HEK293T (cell line): ENCODE data around the gene RFNG.

ENCODE experiments used
- BHLHE40 ChIP-seq: fragments of 450-650 bp; IDR thresholded peaks from 2 replicates; pipeline ENCODE4 v1.6.1; 2016; ENCODE audit warnings: mild to moderate bottlenecking, moderate library complexity, borderline replicate concordance
- ELF4 ChIP-seq: fragments of 450-650 bp; IDR thresholded peaks from 2 replicates; pipeline ENCODE4 v1.6.1; 2017; ENCODE audit warnings: antibody characterized with exemption
- FOXA1 ChIP-seq: fragments of 450-650 bp; IDR thresholded peaks from 2 replicates; pipeline ENCODE4 v1.6.1; 2016; ENCODE audit warnings: mild to moderate bottlenecking
- FOXK2 ChIP-seq: fragments of 450-650 bp; IDR thresholded peaks from 2 replicates; pipeline ENCODE4 v1.6.1; 2016; ENCODE audit warnings: mild to moderate bottlenecking
- FOXM1 ChIP-seq: fragments of 450-650 bp; IDR thresholded peaks from 2 replicates; pipeline ENCODE4 v1.6.1; 2017; ENCODE audit warnings: mild to moderate bottlenecking, borderline replicate concordance
- L3MBTL2 ChIP-seq: fragments of 450-650 bp; conservative IDR thresholded peaks from 2 replicates; pipeline ENCODE4 v1.6.1; 2016; ENCODE audit warnings: mild to moderate bottlenecking
- NFRKB ChIP-seq: fragments of 450-650 bp; IDR thresholded peaks from 2 replicates; pipeline ENCODE4 v1.6.1; 2016; ENCODE audit warnings: mild to moderate bottlenecking, moderate library complexity
- SP1 ChIP-seq: fragments of 450-650 bp; IDR thresholded peaks from 2 replicates; pipeline ENCODE4 v1.6.1; 2017
- SUZ12 ChIP-seq: fragments of 450-650 bp; IDR thresholded peaks from 2 replicates; pipeline ENCODE4 v1.6.1; 2016; ENCODE audit warnings: mild to moderate bottlenecking

GRCh38 chr17:82037092-82037888 is 14.3 kb downstream of the RFNG start, which contains the start of gene DCXR:
- TF ChIP-seq ELF4 (no peak), BHLHE40 (no peak), NFRKB (no peak), FOXM1 (no peak), L3MBTL2 (peak; percentile 68), FOXK2 (no peak), SP1 (no peak), SUZ12 (no peak), FOXA1 (no peak)
